Glutamatergic neuron (in vitro differentiated cells): ENCODE measurements around the gene AFF3. TPM values are rescaled to one million over a fixed set of nuclear protein-coding genes. Genes with fewer than 3 reads are reported as not detected.

Experiments used
- DNase-seq: peaks from one replicate; pipeline ENCODE4 v3.0.0; 2022
- H3K27ac Mint-ChIP-seq: one replicate; pipeline ENCODE4 v1.8.0; 2020; ENCODE audit warnings: mild to moderate bottlenecking, mixed read lengths, inconsistent platforms; ENCODE audit not compliant: unreplicated experiment
- H3K27me3 Mint-ChIP-seq: one replicate; pipeline ENCODE4 v1.8.0; 2020; ENCODE audit warnings: mild to moderate bottlenecking, moderate library complexity, mixed read lengths, inconsistent platforms; ENCODE audit not compliant: unreplicated experiment
- H3K36me3 Mint-ChIP-seq: one replicate; pipeline ENCODE4 v1.8.0; 2020; ENCODE audit warnings: mild to moderate bottlenecking, mixed read lengths, inconsistent platforms; ENCODE audit not compliant: unreplicated experiment
- H3K4me1 Mint-ChIP-seq: one replicate; pipeline ENCODE4 v1.8.0; 2020; ENCODE audit warnings: mild to moderate bottlenecking, low read depth, mixed read lengths, inconsistent platforms; ENCODE audit not compliant: unreplicated experiment
- H3K4me3 Mint-ChIP-seq: one replicate; pipeline ENCODE4 v1.8.0; 2020; ENCODE audit warnings: mild to moderate bottlenecking, mixed read lengths, inconsistent platforms; ENCODE audit not compliant: unreplicated experiment
- H3K9me3 Mint-ChIP-seq: one replicate; pipeline ENCODE4 v1.8.0; 2020; ENCODE audit warnings: mild to moderate bottlenecking, moderate library complexity, mixed read lengths, inconsistent platforms; ENCODE audit not compliant: unreplicated experiment
- CTCF ChIP-seq: fragments of 200-600 bp; sonication (generic); IDR thresholded peaks from one replicate; pipeline ENCODE4 v1.5.0; 2021; ENCODE audit not compliant: partially characterized antibody, unreplicated experiment
- total RNA-seq: library from RNA; stranded (reverse); fragmentation: NEBNext Ultra II Directional; extraction: Animal tissue kit (Norgen Biotek cat#: 25700); gene quantifications from one replicate; pipeline ENCODE4 v1.2.1, GENCODE V29; 2021; ENCODE audit not compliant: unreplicated experiment

AFF3 gene
- total RNA-seq, 1 donor from 2014 or later: 125 TPM

GRCh38 chr2:100073110-100073509, 69.3 kb downstream of the AFF3 start:
- Mint-ChIP-seq H3K36me3 (no peaks in the 10 kb centered on the region), H3K27me3 (no peaks in the 10 kb centered on the region), H3K4me3 (no peak overlapping the region), H3K9me3 (no peaks in the 10 kb centered on the region), H3K4me1 (peaks cover 2% of the 10 kb centered on the region), H3K27ac (no peak overlapping the region)
- no peak for DNase-seq
- no peak for TF ChIP-seq CTCF

- TF ChIP-seq CTCF: no peak
- Mint-ChIP-seq H3K4me3 (no peak overlapping the region), H3K36me3 (no peaks in the 10 kb centered on the region), H3K27ac (no peak overlapping the region), H3K9me3 (no peaks in the 10 kb centered on the region), H3K27me3 (no peaks in the 10 kb centered on the region), H3K4me1 (peaks cover 5% of the 10 kb centered on the region)
- DNase-seq: no peak
Observed at GRCh38 chr2:100072503-100072902, 69.9 kb downstream of the AFF3 start.

- peaks cover 14% of the 10 kb centered on the region for H3K4me1 Mint-ChIP-seq
- no peak for DNase-seq
- TF ChIP-seq CTCF: no peak
- H3K27me3 Mint-ChIP-seq: no peaks in the 10 kb centered on the region
- H3K27ac Mint-ChIP-seq: no peak overlapping the region
- H3K36me3 Mint-ChIP-seq: no peaks in the 10 kb centered on the region
- H3K9me3 Mint-ChIP-seq: no peaks in the 10 kb centered on the region
- no peak overlapping the region for H3K4me3 Mint-ChIP-seq
Observed at GRCh38 chr2:100071335-100072043, 70.9 kb downstream of the AFF3 start.

GRCh38 chr2:100070078-100070477, 72.3 kb downstream of the AFF3 start:
- H3K4me1 Mint-ChIP-seq: peaks cover 16% of the 10 kb centered on the region
- H3K36me3 Mint-ChIP-seq: no peaks in the 10 kb centered on the region
- no peaks in the 10 kb centered on the region for H3K9me3 Mint-ChIP-seq
- no peaks in the 10 kb centered on the region for H3K27me3 Mint-ChIP-seq
- TF ChIP-seq CTCF: no peak
- H3K27ac Mint-ChIP-seq: no peak overlapping the region
- DNase-seq: no peak
- no peak overlapping the region for H3K4me3 Mint-ChIP-seq

GRCh38 chr2:100068395-100068794, 74.0 kb downstream of the AFF3 start:
- no peaks in the 10 kb centered on the region for H3K27me3 Mint-ChIP-seq
- no peak for TF ChIP-seq CTCF
- H3K4me3 Mint-ChIP-seq: no peak overlapping the region
- DNase-seq: no peak
- peaks cover 3% of the 10 kb centered on the region for H3K36me3 Mint-ChIP-seq
- no peak overlapping the region for H3K27ac Mint-ChIP-seq
- H3K4me1 Mint-ChIP-seq: peaks cover 24% of the 10 kb centered on the region
- peaks cover 2% of the 10 kb centered on the region for H3K9me3 Mint-ChIP-seq
